Endometrial microvascular endothelial cells (primary cell): ENCODE results near the gene PPP1R16B. TPM values are rescaled to one million over a fixed set of nuclear protein-coding genes. Genes with fewer than 3 reads are reported as not detected.

Experiments used
- in situ Hi-C: cut with HindIII; loops from 2 replicates; pipeline ENCODE4 v1.10.0; 2017; ENCODE audit warnings: low sequenced_read_pairs, low pct_unique_long_range_greater_than_20kb; ENCODE audit errors: inconsistent ontology term
- total RNA-seq: library from RNA; depleted of rRNA; stranded (reverse); fragments of >200 nt; gene quantifications from one replicate; pipeline ENCODE4 v1.2.3, GENCODE V29; 2015; ENCODE audit errors: inconsistent ontology term

Gene PPP1R16B
- total RNA-seq, 1 donor from 2014 or later, result 15.5 TPM

GRCh38 chr20:38885357-38885756, 79.9 kb downstream of the PPP1R16B start:
- in situ Hi-C loops, result no loop called here

GRCh38 chr20:38888059-38888831, 82.7 kb downstream of the PPP1R16B start:
- in situ Hi-C loops, result no loop called here

GRCh38 chr20:38889050-38889449, 83.6 kb downstream of the PPP1R16B start:
- in situ Hi-C loops, result no loop called here

GRCh38 chr20:38889792-38890496, 84.4 kb downstream of the PPP1R16B start:
- in situ Hi-C loops, result no loop called here

GRCh38 chr20:38890497-38890818, 85.0 kb downstream of the PPP1R16B start:
- in situ Hi-C loops, result no loop called here

- in situ Hi-C loops, result no loop called here
Measured at GRCh38 chr20:38892091-38892981, 86.8 kb downstream of the PPP1R16B start.

GRCh38 chr20:38893056-38893564, 87.6 kb downstream of the PPP1R16B start:
- in situ Hi-C loops, result no loop called here

- in situ Hi-C loops, result no loop called here
Measured at GRCh38 chr20:38893565-38894090, 88.1 kb downstream of the PPP1R16B start.

GRCh38 chr20:38894091-38894847, 88.8 kb downstream of the PPP1R16B start:
- in situ Hi-C loops, result no loop called here

GRCh38 chr20:38895098-38895949, 89.8 kb downstream of the PPP1R16B start:
- in situ Hi-C loops, result no loop called here

GRCh38 chr20:38896009-38896594, 90.6 kb downstream of the PPP1R16B start:
- in situ Hi-C loops, result no loop called here

GRCh38 chr20:38897267-38897666, 91.8 kb downstream of the PPP1R16B start:
- in situ Hi-C loops, result no loop called here

- in situ Hi-C loops, result no loop called here
Measured at GRCh38 chr20:38900606-38901005, 95.1 kb downstream of the PPP1R16B start.

GRCh38 chr20:38902601-38903000, 97.1 kb downstream of the PPP1R16B start:
- in situ Hi-C loops, result no loop called here

- in situ Hi-C loops, result no loop called here
Measured at GRCh38 chr20:38903335-38903734, 97.8 kb downstream of the PPP1R16B start.

GRCh38 chr20:38905375-38905774, 99.9 kb downstream of the PPP1R16B start:
- in situ Hi-C loops, result no loop called here
